ENCODE results near the gene AMN. TPM values are rescaled to one million over a fixed set of nuclear protein-coding genes. Genes with fewer than 3 reads are reported as not detected.

Gene AMN
- total RNA-seq, 4 donors from 2014 or later = 0.59 TPM; not detected in 3

DNA sequence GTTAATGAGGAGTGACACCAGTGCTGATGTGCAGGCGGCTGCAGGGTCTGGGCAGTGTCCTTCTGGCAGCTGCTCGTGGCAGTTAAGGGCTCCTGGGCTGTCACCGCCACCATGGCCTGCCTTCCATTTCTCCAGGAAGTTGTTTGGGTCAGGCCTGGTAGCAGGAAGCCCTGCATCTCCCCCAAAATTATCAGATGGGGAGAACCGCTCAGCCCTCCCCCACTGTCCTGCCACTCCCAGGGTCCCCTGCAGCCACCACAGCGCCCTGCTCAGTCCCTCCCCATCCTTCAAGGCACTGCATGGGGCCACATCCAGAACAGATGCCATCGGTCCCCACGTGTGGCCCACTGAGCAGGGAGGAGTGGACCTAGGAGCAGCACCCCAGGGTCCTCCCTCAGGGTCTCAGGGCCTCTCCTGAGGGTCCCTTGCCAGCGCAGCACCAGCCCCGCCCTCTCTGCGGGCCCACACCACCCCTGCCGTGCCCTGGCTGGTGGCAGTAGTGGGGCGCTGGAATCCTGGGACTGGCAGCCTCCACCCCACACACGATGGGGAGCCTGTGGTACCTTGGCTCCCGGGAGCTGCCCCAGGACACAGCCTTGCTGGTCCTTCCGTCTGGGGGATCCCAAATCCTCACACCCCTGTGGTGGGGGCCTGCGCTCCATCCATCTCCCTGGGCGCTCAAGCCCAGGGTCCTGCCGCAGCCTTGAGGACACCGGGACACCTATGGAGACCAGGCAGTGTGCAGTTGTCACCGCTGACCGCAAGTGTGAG lies 10.3 kb upstream of the AMN start:
- no peaks in the 10 kb centered on the region for H3K27me3 ChIP-seq
- H3K4me1 ChIP-seq = no peaks in the 10 kb centered on the region
- no peak for ATAC-seq
- peaks cover 0 to 26% of the 10 kb centered on the region in 2 donors for H3K36me3 ChIP-seq
- TF ChIP-seq EP300 (IDR thresholded peaks at IDR 0.05) = no peak
- TF ChIP-seq, protein P1, sequence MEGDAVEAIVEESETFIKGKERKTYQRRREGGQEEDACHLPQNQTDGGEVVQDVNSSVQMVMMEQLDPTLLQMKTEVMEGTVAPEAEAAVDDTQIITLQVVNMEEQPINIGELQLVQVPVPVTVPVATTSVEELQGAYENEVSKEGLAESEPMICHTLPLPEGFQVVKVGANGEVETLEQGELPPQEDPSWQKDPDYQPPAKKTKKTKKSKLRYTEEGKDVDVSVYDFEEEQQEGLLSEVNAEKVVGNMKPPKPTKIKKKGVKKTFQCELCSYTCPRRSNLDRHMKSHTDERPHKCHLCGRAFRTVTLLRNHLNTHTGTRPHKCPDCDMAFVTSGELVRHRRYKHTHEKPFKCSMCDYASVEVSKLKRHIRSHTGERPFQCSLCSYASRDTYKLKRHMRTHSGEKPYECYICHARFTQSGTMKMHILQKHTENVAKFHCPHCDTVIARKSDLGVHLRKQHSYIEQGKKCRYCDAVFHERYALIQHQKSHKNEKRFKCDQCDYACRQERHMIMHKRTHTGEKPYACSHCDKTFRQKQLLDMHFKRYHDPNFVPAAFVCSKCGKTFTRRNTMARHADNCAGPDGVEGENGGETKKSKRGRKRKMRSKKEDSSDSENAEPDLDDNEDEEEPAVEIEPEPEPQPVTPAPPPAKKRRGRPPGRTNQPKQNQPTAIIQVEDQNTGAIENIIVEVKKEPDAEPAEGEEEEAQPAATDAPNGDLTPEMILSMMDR (IDR thresholded peaks at IDR 0.05) = no peak
- no peak for TF ChIP-seq POLR2AphosphoS5 (IDR thresholded peaks at IDR 0.05)
- TF ChIP-seq POLR2A (IDR thresholded peaks at IDR 0.05) = no peak
- 80% methylated on average over 2 of the region's 21 CpGs; no CpG with 5 or more reads in 1 of the 2 donors for WGBS, 2 donors (ENCODE audit: low coverage in 1 of 2)
- H3K27ac ChIP-seq = no peak overlapping the region
- no peaks in the 10 kb centered on the region for H3K9me3 ChIP-seq
- H3K4me3 ChIP-seq = no peak overlapping the region

DNA sequence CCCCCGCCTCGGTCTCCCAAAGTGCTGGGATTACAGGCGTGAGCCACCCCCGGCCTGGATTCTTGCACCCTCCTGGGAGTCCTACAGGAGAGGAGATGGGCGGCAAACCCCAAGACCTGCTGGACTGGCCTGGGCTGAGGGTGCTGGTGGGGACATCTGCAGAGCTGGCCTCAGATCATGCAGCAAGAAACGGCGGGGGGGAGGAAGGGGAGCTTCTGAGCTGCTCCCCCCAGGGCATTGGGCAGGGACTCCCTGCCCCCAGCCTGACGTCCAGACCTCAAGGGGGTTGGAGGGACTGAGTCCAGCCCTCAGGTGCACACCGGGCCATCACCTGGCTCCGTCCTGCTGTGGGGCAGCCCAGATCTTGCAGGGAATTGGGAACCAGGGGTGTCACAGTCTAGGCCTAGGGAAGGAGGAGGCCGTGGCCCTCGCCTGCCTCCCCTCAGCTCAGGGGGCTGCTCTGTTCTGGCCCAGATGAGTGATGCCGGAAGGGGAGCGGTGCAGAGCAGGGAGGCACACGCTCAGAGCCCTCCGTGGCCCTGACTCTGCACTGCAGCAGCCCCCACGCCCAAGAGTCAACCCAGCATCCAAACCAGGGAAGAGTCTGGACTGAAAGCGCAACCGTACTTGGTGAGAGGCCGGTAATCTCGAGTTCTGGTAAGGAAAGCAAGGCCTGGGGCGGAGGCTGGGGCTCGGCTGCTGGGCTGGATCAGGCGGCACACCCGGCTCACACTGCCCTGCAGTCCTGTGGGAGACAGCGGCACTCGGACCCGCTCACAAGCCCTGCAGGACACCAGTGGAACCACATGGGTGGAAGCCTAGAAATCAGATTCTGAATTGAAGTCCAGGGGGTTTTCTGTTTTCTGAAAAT lies 8.9 kb upstream of the AMN start:
- WGBS, 2 donors (ENCODE audit: low coverage in 1 of 2) = 88% methylated on average over 9 of the region's 28 CpGs; no CpG with 5 or more reads in 1 of the 2 donors
- ATAC-seq = no peak
- no peaks in the 10 kb centered on the region for H3K4me1 ChIP-seq

DNA sequence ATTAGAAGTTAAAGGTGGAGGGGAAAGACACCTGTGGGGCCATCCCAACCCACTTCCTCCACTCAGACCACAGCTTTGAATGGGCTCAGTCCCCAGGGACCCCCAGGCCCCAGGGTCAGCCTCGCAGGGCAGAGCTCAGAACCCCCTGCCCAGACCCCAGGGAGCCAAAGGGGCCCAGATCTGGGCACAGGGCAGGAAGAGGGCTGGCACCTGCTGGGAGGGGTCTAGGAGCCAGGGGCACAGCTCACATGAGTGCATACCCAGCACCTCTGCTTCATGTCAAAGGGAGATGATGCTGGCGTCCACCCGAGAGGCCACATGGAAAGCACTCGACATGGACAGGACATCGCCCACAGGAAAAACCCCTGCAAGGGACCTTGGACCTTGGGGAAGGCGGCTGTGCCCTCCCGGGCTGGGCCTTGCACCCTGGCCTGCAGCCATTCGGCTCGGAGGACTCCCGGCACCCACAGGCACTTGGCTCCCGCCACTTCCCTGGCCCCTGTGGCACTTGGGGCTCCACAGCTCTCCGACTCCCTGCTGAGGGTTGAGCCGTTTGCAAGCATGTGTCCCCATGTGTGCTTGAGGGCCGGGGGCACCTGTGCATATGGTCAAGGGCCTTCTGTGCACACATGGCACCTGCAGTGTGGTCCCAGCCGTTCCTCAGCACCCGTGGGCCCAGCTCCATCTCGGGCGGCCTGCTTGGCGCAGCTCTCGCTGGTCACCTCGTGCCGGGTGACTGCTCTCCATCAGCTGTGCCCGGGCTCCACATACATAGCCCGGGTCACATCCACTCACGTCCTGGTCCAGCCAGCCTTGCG lies 7.8 kb upstream of the AMN start:
- Histone ChIP-seq H3K36me3 (peaks cover 0 to 15% of the 10 kb centered on the region in 2 donors), H3K4me3 (no peak overlapping the region), H3K27me3 (no peaks in the 10 kb centered on the region), H3K4me1 (no peaks in the 10 kb centered on the region), H3K9me3 (no peaks in the 10 kb centered on the region), H3K27ac (no peak overlapping the region)
- ATAC-seq = no peak
- WGBS, 2 donors (ENCODE audit: low coverage in 1 of 2) = no CpG with 5 or more reads among the region's 26 CpGs
- no peak for TF ChIP-seq POLR2A (IDR thresholded peaks at IDR 0.05)
- no peak for TF ChIP-seq EP300 (IDR thresholded peaks at IDR 0.05)
- TF ChIP-seq, protein P1 (IDR thresholded peaks at IDR 0.05) = no peak
- no peak for TF ChIP-seq POLR2AphosphoS5 (IDR thresholded peaks at IDR 0.05)

More for the DNA sequence above, 8.9 kb upstream of the AMN start:
- Histone ChIP-seq H3K36me3 (peaks cover 0 to 19% of the 10 kb centered on the region in 2 donors), H3K27me3 (no peaks in the 10 kb centered on the region), H3K9me3 (no peaks in the 10 kb centered on the region), H3K27ac (no peak overlapping the region), H3K4me3 (no peak overlapping the region)
- no peak for TF ChIP-seq POLR2A (IDR thresholded peaks at IDR 0.05)
- TF ChIP-seq POLR2AphosphoS5 (IDR thresholded peaks at IDR 0.05) = no peak
- TF ChIP-seq, protein P1 (IDR thresholded peaks at IDR 0.05) = no peak
- no peak for TF ChIP-seq EP300 (IDR thresholded peaks at IDR 0.05)

DNA sequence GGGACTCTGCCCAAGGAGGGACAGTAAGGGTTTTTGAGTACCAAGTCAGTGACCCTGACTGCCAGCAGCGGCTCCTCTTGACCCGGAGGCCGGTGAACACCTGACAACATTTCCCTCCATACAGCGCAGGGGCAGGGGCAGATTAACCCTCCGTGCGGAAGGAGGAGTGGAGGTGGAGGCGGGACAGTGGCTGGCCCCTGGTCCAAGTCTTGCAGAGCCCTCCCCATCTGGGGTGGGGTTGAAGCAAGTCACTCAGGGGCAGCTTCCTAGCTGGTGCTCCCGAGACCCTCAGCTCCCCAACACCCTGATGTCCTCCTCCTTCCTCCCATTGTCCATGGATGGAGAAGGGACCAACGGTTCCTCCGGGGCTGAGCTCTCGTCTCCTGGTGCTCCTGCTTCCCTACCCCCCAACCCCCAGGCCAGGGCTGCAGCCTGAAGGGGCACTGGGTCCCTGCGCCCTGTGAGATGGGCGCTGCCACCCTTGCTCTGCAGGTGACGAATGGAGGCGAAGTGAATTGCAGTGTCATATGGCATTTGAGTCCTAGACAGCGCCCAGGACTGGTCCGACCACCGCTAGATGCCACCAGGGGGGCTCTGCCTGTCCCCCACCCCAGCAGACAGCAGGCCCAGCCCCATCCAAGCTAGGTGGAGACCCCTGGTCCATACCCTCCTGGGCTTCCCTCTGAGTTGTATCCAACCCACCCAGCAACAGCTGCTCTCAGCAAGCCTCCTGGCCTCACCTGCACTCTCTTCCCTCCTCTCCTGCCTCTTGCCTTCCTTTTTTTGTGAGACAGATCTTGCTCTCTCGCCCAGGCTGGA lies 7.0 kb upstream of the AMN start:
- TF ChIP-seq EP300 (IDR thresholded peaks at IDR 0.05) = no peak
- no peak for TF ChIP-seq POLR2A (IDR thresholded peaks at IDR 0.05)
- no peak for TF ChIP-seq POLR2AphosphoS5 (IDR thresholded peaks at IDR 0.05)
- TF ChIP-seq, protein P1 (IDR thresholded peaks at IDR 0.05) = no peak
- 95% methylated on average over 2 of the region's 19 CpGs; no CpG with 5 or more reads in 1 of the 2 donors for WGBS, 2 donors (ENCODE audit: low coverage in 1 of 2)
- Histone ChIP-seq H3K36me3 (peaks cover 0 to 15% of the 10 kb centered on the region in 2 donors), H3K9me3 (no peaks in the 10 kb centered on the region), H3K27ac (no peak overlapping the region), H3K4me1 (no peaks in the 10 kb centered on the region), H3K27me3 (no peaks in the 10 kb centered on the region), H3K4me3 (no peak overlapping the region)
- ATAC-seq = no peak

Measured in gastroesophageal sphincter (tissue), 4 donors.